B cell (primary cell): ENCODE results near the gene PHACTR4. TPM values are rescaled to one million over a fixed set of nuclear protein-coding genes. Genes with fewer than 3 reads are reported as not detected.

Experiments used
- ATAC-seq: fragments of 200-7000 bp; cut with Tn5 transposase; one replicate; pipeline ENCODE4 v1.10.0; 2021; ENCODE audit warnings: low read depth, mild to moderate bottlenecking, moderate number of reproducible peaks, moderate library complexity
- CTCF ChIA-PET: fragments of 350-600 bp; sonication (Branson Sonifier 250); formaldehyde crosslinking; loops from one replicate; lab custom pipeline; 2021; ENCODE audit warnings: antibody characterized with exemption, inconsistent platforms; lab: Charles Lee
- POLR2A ChIA-PET: fragments of 350-600 bp; sonication (Branson Sonifier 250); formaldehyde crosslinking; loops from one replicate; lab custom pipeline; 2021; ENCODE audit warnings: antibody characterized with exemption; lab: Charles Lee
- DNase-seq: peaks from one replicate; pipeline ENCODE4 v3.0.0; 2013
- H2AFZ ChIP-seq: 2 replicates; pipeline ENCODE4 v1.6.1; 2012; ENCODE audit warnings: mild to moderate bottlenecking, low read depth, low read length; ENCODE audit not compliant: insufficient read depth, poor library complexity, severe bottlenecking
- H3K27ac ChIP-seq, 2 donors: 1 replicate in 1 of 2; 2 replicates in 1 of 2; pipeline ENCODE4 v1.5.1; 2012 to 2013; ENCODE audit warnings: low read length in 2 of 2, mild to moderate bottlenecking in 2 of 2, moderate library complexity in 1 of 2
- H3K27me3 ChIP-seq, 4 experiments: fragments of 200-600 bp in 1 of 4; sonication (generic) in 1 of 4; replicated peaks in 1 of 4; 1 replicate in 2 of 4; 2 replicates in 2 of 4; pipeline versions ENCODE4 v1.6.1 to v1.7.0; 2013 to 2016; ENCODE audit warnings: low read length in 3 of 4, mild to moderate bottlenecking in 2 of 4, mixed read lengths in 1 of 4, moderate library complexity in 1 of 4; ENCODE audit not compliant: insufficient read depth in 4 of 4, control insufficient read depth in 3 of 4; ENCODE audit errors: control extremely low read depth in 1 of 4
- H3K36me3 ChIP-seq, 2 experiments: replicated peaks in 1 of 2; 1 replicate in 1 of 2; 2 replicates in 1 of 2; pipeline versions ENCODE4 v1.6.1 to v1.7.1; 2013; ENCODE audit warnings: low read length in 1 of 2; ENCODE audit not compliant: insufficient read depth in 2 of 2, control insufficient read depth in 1 of 2; ENCODE audit errors: control extremely low read depth in 1 of 2, extremely low read depth in 1 of 2
- H3K4me1 ChIP-seq, 2 donors: fragments of 200-600 bp in 1 of 2; sonication (generic) in 1 of 2; 1 replicate in 1 of 2; 2 replicates in 1 of 2; pipeline versions ENCODE4 v1.5.1 to v1.6.1; 2013 to 2017; ENCODE audit warnings: low read length in 2 of 2; ENCODE audit not compliant: control insufficient read depth in 2 of 2, insufficient read depth in 2 of 2
- H3K4me2 ChIP-seq: replicated peaks from 2 replicates; pipeline ENCODE3; 2012; ENCODE audit warnings: mild to moderate bottlenecking, low read depth, low read length; ENCODE audit not compliant: poor library complexity, severe bottlenecking
- H3K4me3 ChIP-seq, 5 experiments: fragments of 200-600 bp in 1 of 5; sonication (generic) in 1 of 5; 1 replicate in 3 of 5; 2 replicates in 2 of 5; pipeline versions ENCODE4 v1.5.1 to v1.7.0; 2011 to 2016; ENCODE audit warnings: low read length in 4 of 5, mild to moderate bottlenecking in 4 of 5, low read depth in 2 of 5, control low read depth in 1 of 5, moderate library complexity in 1 of 5; ENCODE audit not compliant: insufficient read depth in 1 of 5; ENCODE audit errors: control extremely low read depth in 1 of 5, extremely low read depth in 1 of 5
- H3K79me2 ChIP-seq: fragments of 200-600 bp; sonication (generic); one replicate; pipeline ENCODE4 v1.6.0; 2016; ENCODE audit warnings: low read length; ENCODE audit not compliant: control insufficient read depth, insufficient read depth
- H3K9ac ChIP-seq: fragments of 200-600 bp; sonication (generic); 2 replicates; pipeline ENCODE4 v1.6.1; 2017; ENCODE audit warnings: mild to moderate bottlenecking, low read length, moderate library complexity
- H3K9me3 ChIP-seq, 3 donors: one replicate each; pipeline versions ENCODE4 v1.6.1 to v1.7.1; 2013; ENCODE audit warnings: low read length in 2 of 3; ENCODE audit not compliant: control insufficient read depth in 2 of 3, insufficient read depth in 1 of 3; ENCODE audit errors: control extremely low read depth in 1 of 3
- H4K20me1 ChIP-seq: 2 replicates; pipeline ENCODE4 v1.6.0; 2012; ENCODE audit warnings: mild to moderate bottlenecking, low read length; ENCODE audit not compliant: insufficient read depth, control insufficient read depth, poor library complexity, severe bottlenecking
- H3K27ac Mint-ChIP-seq: one replicate; pipeline ENCODE4 v1.8.0; 2021; ENCODE audit warnings: mixed read lengths
- H3K27me3 Mint-ChIP-seq: one replicate; pipeline ENCODE4 v1.8.0; 2021; ENCODE audit warnings: mixed read lengths
- H3K4me1 Mint-ChIP-seq: one replicate; pipeline ENCODE4 v1.8.0; 2021; ENCODE audit warnings: mixed read lengths
- H3K4me3 Mint-ChIP-seq: one replicate; pipeline ENCODE4 v1.8.0; 2021; ENCODE audit warnings: mixed read lengths
- H3K9me3 Mint-ChIP-seq: one replicate; pipeline ENCODE4 v1.8.0; 2022; ENCODE audit warnings: mixed read lengths; ENCODE audit not compliant: insufficient read depth
- CTCF ChIP-seq: fragments of 200-600 bp; IDR thresholded peaks from one replicate; pipeline ENCODE4 v1.8.0; 2022; ENCODE audit warnings: antibody characterized with exemption, mild to moderate bottlenecking
- EZH2 ChIP-seq: IDR thresholded peaks from 2 replicates; pipeline ENCODE4 v1.6.1; 2012; ENCODE audit warnings: borderline replicate concordance, low read depth, mild to moderate bottlenecking, moderate library complexity, low read length; ENCODE audit not compliant: insufficient read depth, poor library complexity, severe bottlenecking
- WGBS: methylation state at CpG from one replicate; pipeline ENCODE4 v1.1.5; 2013; ENCODE audit warnings: missing lambda C conversion rate; ENCODE audit not compliant: insufficient coverage; 5-methylcytosine and 5-hydroxymethylcytosine counted together
- intact Hi-C: fragments of 100-400 bp; cut with micrococcal nuclease; formaldehyde crosslinking; loops from one replicate; pipeline ENCODE4 v1.10.0; 2022
- polyA plus RNA-seq: library from polyadenylated mRNA; depleted of rRNA; stranded (reverse); fragments of >200 nt; gene quantifications from 2 replicates; pipeline ENCODE4 v1.2.3, GENCODE V29; 2012
- total RNA-seq, 2 donors: library from RNA; stranded (reverse); fragments of 120-200 nt in 1 of 2; gene quantifications; 1 replicate in 1 of 2; 2 replicates in 1 of 2; pipeline versions ENCODE4 v1.2.3 to v1.2.4, GENCODE V29; 2013 to 2022

PHACTR4 gene
- total and polyA plus RNA-seq, 2 donors (not counting 1 experiment from before 2014, with no cell fraction given), result 9.8 to 41.6 TPM

GRCh38 chr1:28395181-28395580, 25.6 kb downstream of the PHACTR4 start:
- no peak overlapping the region for H3K4me3 ChIP-seq
- no peak overlapping the region for H2AFZ ChIP-seq
- TF ChIP-seq CTCF (no peak), EZH2 (no peak)
- no peaks in the 10 kb centered on the region for H3K27me3 ChIP-seq
- H3K4me1 ChIP-seq, result no peaks in the 10 kb centered on the region
- H3K27ac ChIP-seq, result no peak overlapping the region
- no peak for DNase-seq
- intact Hi-C loops, result no loop called here
- Mint-ChIP-seq H3K9me3 (no peaks in the 10 kb centered on the region), H3K4me3 (no peak overlapping the region), H3K27me3 (no peaks in the 10 kb centered on the region), H3K27ac (peak overlapping the region; percentile 46), H3K4me1 (no peaks in the 10 kb centered on the region)
- H3K79me2 ChIP-seq, result peaks cover 55% of the 10 kb centered on the region
- no peak overlapping the region for H3K9ac ChIP-seq
- H4K20me1 ChIP-seq, result no peaks in the 10 kb centered on the region
- ATAC-seq, result no peak
- ChIA-PET CTCF (interaction anchor here (1.0 to 1.3 kb wide), 2 partner anchors 12 to 35 kb away, joined by 4 to 5 read pairs; no protein-coding TSS in a partner anchor), POLR2A (interaction anchor here (0.6 to 0.7 kb wide), 2 partner anchors 12 to 342 kb away, joined by 4 to 5 read pairs; partner anchors contain the start of gene YTHDF2)
- H3K36me3 ChIP-seq, result peaks cover 0 to 3% of the 10 kb centered on the region in 2 experiments
- WGBS, result 37% methylated on average over 3 of the region's 4 CpGs
- no peak overlapping the region for H3K4me2 ChIP-seq
- no peaks in the 10 kb centered on the region for H3K9me3 ChIP-seq

GRCh38 chr1:28401760-28402159, 32.2 kb downstream of the PHACTR4 start:
- H3K4me3 Mint-ChIP-seq, result no peak overlapping the region
- H3K4me1 ChIP-seq, result peaks cover 0 to 3% of the 10 kb centered on the region in 2 donors

More at GRCh38 chr1:28401760-28402159, 32.2 kb downstream of the PHACTR4 start:
- DNase-seq, result no peak
- H4K20me1 ChIP-seq, result peaks cover 5% of the 10 kb centered on the region
- peaks cover 13% of the 10 kb centered on the region for H3K4me1 Mint-ChIP-seq
- no peaks in the 10 kb centered on the region for H3K27me3 ChIP-seq
- H3K4me2 ChIP-seq, result no peak overlapping the region
- ChIA-PET POLR2A (no interaction called here), CTCF (interaction anchor here (0.6 to 1.3 kb wide), 4 partner anchors 11 to 153 kb away, joined by 3 to 4 read pairs (median 3); no protein-coding TSS in a partner anchor)
- no CpG with 5 or more reads among the region's 1 CpG for WGBS
- TF ChIP-seq EZH2 (no peak), CTCF (no peak)
- H3K9me3 Mint-ChIP-seq, result no peaks in the 10 kb centered on the region
- peaks cover 0 to 3% of the 10 kb centered on the region in 2 experiments for H3K36me3 ChIP-seq
- no peaks in the 10 kb centered on the region for H3K27me3 Mint-ChIP-seq
- no peak overlapping the region for H3K27ac Mint-ChIP-seq
- no peak overlapping the region for H3K9ac ChIP-seq
- intact Hi-C loops, result no loop called here
- peaks cover 72% of the 10 kb centered on the region for H3K79me2 ChIP-seq
- H3K9me3 ChIP-seq, result no peaks in the 10 kb centered on the region
- no peak overlapping the region for H2AFZ ChIP-seq
- no peak overlapping the region for H3K4me3 ChIP-seq
- no peak for ATAC-seq
- no peak overlapping the region for H3K27ac ChIP-seq
